Uterus (tissue), 2 donors: ENCODE results near the gene DHX9.

Experiments used
- CTCF ChIP-seq, 4 experiments: fragments of 200-600 bp in 2 of 4; fragments of 450-650 bp in 2 of 4; sonication (generic) in 2 of 4; IDR thresholded peaks; one replicate each; pipeline ENCODE4 v1.5.1; 2016 to 2019; ENCODE audit warnings: antibody characterized with exemption in 4 of 4, mild to moderate bottlenecking in 2 of 4, moderate library complexity in 1 of 4
- POLR2A ChIP-seq, 2 donors: fragments of 450-650 bp; IDR thresholded peaks; one replicate each; pipeline ENCODE4 v1.6.1; 2016; ENCODE audit warnings: antibody characterized with exemption in 2 of 2, mild to moderate bottlenecking in 1 of 2, moderate library complexity in 1 of 2

- no peak for TF ChIP-seq CTCF (IDR thresholded peaks at IDR 0.05)
- no peak for TF ChIP-seq POLR2A (IDR thresholded peaks at IDR 0.05)
Observed at GRCh38 chr1:182833271-182833670, 5.9 kb upstream of the DHX9 start.
